Measurements from ENCODE around the gene PHLPP2.
"Not testable (repeated sequence)": the region's sequence is repeated elsewhere in the genome, so short reads cannot be mapped to it uniquely, and the experiment has no call there.

PHLPP2 gene

DNA sequence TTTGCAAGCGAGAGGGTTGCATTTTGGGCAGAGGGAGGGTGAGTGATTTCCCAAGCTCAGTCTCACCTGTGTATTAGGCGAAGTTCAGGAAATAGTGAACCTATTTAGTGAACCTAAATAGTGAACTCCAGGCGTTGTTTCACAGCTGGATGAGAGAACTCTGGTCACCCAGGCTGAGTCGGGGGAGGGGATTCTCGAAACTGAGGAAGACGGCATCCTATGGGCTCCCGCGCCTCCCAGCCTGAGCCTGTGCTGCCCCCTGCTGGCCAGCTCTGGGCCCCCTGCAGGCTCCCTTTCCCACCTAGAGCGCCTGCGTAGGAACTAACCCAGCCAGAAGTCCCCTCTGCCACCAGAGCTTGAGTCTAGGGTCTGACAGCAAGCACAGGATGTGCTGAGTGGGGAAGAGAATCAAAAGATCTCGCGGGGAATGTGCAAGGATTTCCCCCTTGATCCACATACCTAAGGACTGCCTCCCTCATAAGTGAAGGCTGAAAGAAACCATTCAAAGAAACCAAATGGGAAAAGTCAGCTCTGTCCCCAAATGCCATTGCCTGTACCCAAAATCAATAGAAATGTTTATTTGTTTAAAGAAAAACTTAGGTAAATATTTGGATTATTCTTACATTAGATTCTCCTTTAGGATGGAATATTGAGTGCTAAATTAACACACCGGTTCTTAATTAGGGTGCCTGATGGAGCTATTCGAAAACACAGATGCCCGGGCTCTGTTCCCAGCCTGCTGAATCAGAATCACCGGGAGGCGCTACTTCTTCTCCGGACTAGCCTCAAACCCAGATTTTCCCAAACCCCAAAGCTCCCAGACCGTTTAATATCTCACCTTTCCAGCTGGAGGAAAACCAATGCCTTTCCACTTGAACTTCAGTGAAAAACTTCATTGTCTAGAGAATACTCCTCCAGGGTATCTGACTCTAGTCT is 113.3 kb downstream of the PHLPP2 start:
- no peak for DNase-seq

DNA sequence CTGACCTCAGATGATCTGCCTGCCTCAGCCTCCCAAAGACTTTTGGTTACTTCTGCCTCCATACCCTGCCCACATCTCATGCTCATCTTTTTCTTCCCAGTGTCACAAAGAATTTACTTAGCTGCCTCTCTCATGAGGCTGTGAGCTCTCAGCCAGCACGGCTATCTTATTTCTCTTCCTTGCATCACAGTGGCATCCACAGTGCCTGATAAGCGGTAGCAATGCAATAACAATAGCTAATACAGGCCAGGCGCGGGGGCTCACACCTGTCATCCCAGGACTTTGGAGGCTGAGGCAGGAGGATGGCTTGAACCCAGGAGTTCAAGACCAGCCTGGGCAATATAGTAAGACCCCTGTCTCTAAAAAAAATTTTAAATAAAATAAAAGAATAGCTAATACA is 114.1 kb downstream of the PHLPP2 start:
- no peak for DNase-seq

GRCh38 chr16:71609066-71609465 is 115.4 kb downstream of the PHLPP2 start:
- DNase-seq = no peak

- DNase-seq = no peak
These were observed 123.7 kb downstream of the PHLPP2 start for GRCh38 chr16:71600822-71601221.

- not testable (repeated sequence) for DNase-seq
These were observed 126.1 kb downstream of the PHLPP2 start for GRCh38 chr16:71598426-71598825.

DNA sequence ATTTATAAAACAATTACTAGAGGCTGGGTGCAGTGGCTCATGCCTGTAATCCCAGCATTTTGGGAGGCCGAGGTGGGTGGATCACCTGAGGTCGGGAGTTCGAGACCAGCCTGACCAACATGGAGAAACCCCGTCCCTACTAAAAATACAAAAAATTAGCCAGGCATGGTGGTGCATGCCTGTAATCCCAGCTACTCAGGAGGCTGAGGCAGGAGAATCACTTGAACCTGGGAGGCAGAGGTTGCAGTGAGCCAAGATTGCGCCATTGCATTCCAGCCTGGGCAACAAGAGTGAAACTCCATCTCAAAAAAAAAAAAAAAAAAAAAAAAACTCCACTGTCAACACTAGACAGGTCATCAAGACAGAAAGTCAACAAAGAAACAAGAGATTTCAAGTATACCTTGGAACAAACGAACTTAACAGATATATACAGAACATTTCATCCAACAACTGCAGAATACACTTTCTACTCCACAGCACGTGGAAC is 129.1 kb downstream of the PHLPP2 start:
- not testable (repeated sequence) for DNase-seq

Data from GF-D8 (cell line).